Testis (tissue), 3 donors: ENCODE data around the gene MRS2. TPM values are rescaled to one million over a fixed set of nuclear protein-coding genes. Genes with fewer than 3 reads are reported as not detected.
"Not testable (repeated sequence)": the region's sequence is repeated elsewhere in the genome, so short reads cannot be mapped to it uniquely, and the experiment has no call there.

Experiments
- DNase-seq: peaks from one replicate; pipeline ENCODE4 v3.0.0-alpha.2; 2019
- H3K27ac ChIP-seq, 2 donors: fragments of 200-600 bp; sonication (generic); one replicate each; pipeline ENCODE4 v1.5.1; 2019
- H3K27me3 ChIP-seq: fragments of 200-600 bp; sonication (generic); one replicate; pipeline ENCODE4 v1.5.1; 2019
- H3K36me3 ChIP-seq: fragments of 200-600 bp; sonication (generic); one replicate; pipeline ENCODE4 v1.5.1; 2017; ENCODE audit warnings: low read depth; ENCODE audit errors: missing control alignments
- H3K4me1 ChIP-seq: fragments of 200-600 bp; sonication (generic); one replicate; pipeline ENCODE4 v1.5.1; 2019
- H3K4me3 ChIP-seq, 2 donors: fragments of 200-600 bp; sonication (generic); one replicate each; pipeline ENCODE4 v1.5.1; 2017 to 2019
- H3K9me3 ChIP-seq: fragments of 200-600 bp; sonication (generic); one replicate; pipeline ENCODE4 v1.5.1; 2017
- POLR2A ChIP-seq: fragments of 450-650 bp; IDR thresholded peaks from one replicate; pipeline ENCODE4 v1.6.1; 2017; ENCODE audit warnings: antibody characterized with exemption, mild to moderate bottlenecking, moderate library complexity
- WGBS, 2 donors: methylation state at CpG; one replicate each; pipeline ENCODE4 v1.1.5; 2018; 5-methylcytosine and 5-hydroxymethylcytosine counted together
- intact Hi-C: fragments of 100-400 bp; cut with DNase I; formaldehyde crosslinking; loops from one replicate; pipeline ENCODE4 v1.15.1; 2023; ENCODE audit warnings: low total_unique reads
- polyA plus RNA-seq: library from polyadenylated mRNA; stranded (reverse); fragments of 350-450 nt; fragmentation: Illumina TruSeq; extraction: RNeasy Lipid Tissue Mini Kit (QIAGEN cat#74804); gene quantifications from one replicate; pipeline ENCODE4 v1.2.3, GENCODE V29; 2014; ENCODE audit warnings: low read depth, low replicate concordance; ENCODE audit not compliant: insufficient read depth
- total RNA-seq, 2 donors: library from RNA; depleted of rRNA; stranded (reverse); fragments of >200 nt; gene quantifications; one replicate each; pipeline ENCODE4 v1.2.3, GENCODE V29; 2016
- TF ChIP-seq, protein P1 (sequence below), 3 experiments: fragments of 450-650 bp in 2 of 3; fragments of 200-600 bp in 1 of 3; sonication (generic) in 1 of 3; IDR thresholded peaks; one replicate each; pipeline ENCODE4 v1.5.1; 2016 to 2019; ENCODE audit warnings: antibody characterized with exemption in 3 of 3, mild to moderate bottlenecking in 2 of 3, moderate library complexity in 1 of 3

MRS2 gene
- total and polyA plus RNA-seq, 3 donors from 2014 or later, result 16.6 to 27.6 (median 27.2) TPM

DNA sequence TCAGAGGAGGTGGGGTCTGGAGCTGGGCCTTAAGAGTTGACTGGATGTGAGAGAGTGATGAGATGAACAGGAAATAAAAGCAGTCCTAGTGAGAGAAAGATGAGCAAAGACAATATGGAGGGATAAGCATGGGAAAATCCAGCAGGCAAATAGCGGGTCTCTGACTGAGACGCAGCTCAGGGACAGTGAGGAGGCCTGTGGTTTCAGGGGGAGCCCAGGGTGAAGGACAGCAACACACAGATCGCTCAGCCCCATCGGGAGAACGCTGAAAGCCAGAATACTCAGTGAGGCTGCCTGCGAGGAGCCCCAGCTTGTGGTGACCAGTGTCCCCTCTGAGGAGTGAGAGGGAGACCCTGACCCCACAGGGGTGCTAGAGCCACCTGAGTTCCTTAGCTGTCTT is 28.1 kb upstream of the MRS2 start:
- H3K4me1 ChIP-seq, result no peaks in the 10 kb centered on the region
- H3K4me3 ChIP-seq, result no peak overlapping the region
- DNase-seq, result no peak
- H3K9me3 ChIP-seq, result no peaks in the 10 kb centered on the region
- intact Hi-C loops, result no loop called here
- H3K27me3 ChIP-seq, result no peaks in the 10 kb centered on the region
- no peaks in the 10 kb centered on the region for H3K36me3 ChIP-seq
- TF ChIP-seq, protein P1, sequence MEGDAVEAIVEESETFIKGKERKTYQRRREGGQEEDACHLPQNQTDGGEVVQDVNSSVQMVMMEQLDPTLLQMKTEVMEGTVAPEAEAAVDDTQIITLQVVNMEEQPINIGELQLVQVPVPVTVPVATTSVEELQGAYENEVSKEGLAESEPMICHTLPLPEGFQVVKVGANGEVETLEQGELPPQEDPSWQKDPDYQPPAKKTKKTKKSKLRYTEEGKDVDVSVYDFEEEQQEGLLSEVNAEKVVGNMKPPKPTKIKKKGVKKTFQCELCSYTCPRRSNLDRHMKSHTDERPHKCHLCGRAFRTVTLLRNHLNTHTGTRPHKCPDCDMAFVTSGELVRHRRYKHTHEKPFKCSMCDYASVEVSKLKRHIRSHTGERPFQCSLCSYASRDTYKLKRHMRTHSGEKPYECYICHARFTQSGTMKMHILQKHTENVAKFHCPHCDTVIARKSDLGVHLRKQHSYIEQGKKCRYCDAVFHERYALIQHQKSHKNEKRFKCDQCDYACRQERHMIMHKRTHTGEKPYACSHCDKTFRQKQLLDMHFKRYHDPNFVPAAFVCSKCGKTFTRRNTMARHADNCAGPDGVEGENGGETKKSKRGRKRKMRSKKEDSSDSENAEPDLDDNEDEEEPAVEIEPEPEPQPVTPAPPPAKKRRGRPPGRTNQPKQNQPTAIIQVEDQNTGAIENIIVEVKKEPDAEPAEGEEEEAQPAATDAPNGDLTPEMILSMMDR (IDR thresholded peaks at IDR 0.05), result no peak
- no peak for TF ChIP-seq POLR2A
- WGBS, 2 donors, result 75 to 87% methylated on average over 6 of the region's 6 CpGs
- H3K27ac ChIP-seq, result no peak overlapping the region

DNA sequence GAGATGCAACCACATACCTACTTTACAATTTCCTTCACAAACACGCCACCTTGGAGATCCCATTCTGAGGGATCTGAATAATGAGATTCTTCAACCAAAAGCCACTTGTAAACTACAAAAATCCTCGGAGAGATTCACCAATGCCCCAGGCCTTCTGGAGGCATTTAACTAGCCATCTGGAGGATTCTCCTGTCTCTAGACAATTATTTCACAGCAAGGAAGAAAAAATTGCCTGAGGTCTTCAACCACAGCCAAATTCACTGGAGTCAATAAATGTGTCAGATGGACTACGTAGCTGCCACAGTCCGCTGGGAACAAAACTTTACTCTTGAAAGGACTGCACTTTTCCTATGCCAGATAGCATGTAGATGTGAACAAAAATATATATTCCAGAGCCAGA is 25.9 kb upstream of the MRS2 start:
- H3K27me3 ChIP-seq, result no peaks in the 10 kb centered on the region
- no peak for TF ChIP-seq POLR2A
- TF ChIP-seq, protein P1 (IDR thresholded peaks at IDR 0.05), result no peak
- 51 to 70% methylated on average over 4 of the region's 4 CpGs for WGBS, 2 donors
- H3K27ac ChIP-seq, result no peak overlapping the region
- intact Hi-C loops, result no loop called here
- no peaks in the 10 kb centered on the region for H3K9me3 ChIP-seq
- H3K4me1 ChIP-seq, result no peaks in the 10 kb centered on the region
- no peak for DNase-seq
- H3K36me3 ChIP-seq, result no peaks in the 10 kb centered on the region
- no peak overlapping the region for H3K4me3 ChIP-seq

DNA sequence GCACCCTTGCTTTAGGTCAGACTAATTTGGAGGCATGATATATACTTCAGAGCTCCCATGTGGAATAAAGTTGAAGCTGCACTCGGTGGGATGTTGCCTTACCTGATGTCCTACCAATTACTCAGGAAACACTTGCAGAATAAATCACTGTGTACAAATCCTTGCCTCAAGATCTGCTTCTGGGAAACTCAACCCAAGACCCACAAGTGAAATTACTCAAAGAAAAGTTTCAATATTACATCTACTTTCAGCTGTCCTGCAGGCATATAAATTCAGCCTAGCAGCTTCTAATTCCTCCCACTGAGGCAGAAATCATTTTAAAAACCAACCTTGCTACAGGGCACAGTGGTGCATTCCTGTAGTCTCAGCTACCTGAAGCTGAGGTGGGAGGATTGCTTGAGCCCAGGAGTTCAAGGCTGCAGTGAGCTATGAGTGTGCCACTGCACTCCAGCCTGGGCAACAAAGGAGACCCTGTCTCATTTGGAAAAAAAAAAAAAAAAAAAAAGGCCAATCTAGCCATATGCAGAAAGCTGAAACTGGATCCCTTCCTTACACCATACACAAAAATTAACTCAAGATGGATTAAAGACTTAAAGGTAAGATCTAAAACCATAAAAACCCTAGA is 24.2 kb upstream of the MRS2 start:
- H3K4me1 ChIP-seq, result no peaks in the 10 kb centered on the region
- 73 to 92% methylated on average over 1 of the region's 1 CpG for WGBS, 2 donors
- no peak overlapping the region for H3K27ac ChIP-seq
- H3K9me3 ChIP-seq, result no peaks in the 10 kb centered on the region
- H3K36me3 ChIP-seq, result no peaks in the 10 kb centered on the region
- no peak overlapping the region for H3K4me3 ChIP-seq
- DNase-seq, result no peak
- no peaks in the 10 kb centered on the region for H3K27me3 ChIP-seq
- intact Hi-C loops, result no loop called here
- no peak for TF ChIP-seq POLR2A
- TF ChIP-seq, protein P1 (IDR thresholded peaks at IDR 0.05), result no peak

DNA sequence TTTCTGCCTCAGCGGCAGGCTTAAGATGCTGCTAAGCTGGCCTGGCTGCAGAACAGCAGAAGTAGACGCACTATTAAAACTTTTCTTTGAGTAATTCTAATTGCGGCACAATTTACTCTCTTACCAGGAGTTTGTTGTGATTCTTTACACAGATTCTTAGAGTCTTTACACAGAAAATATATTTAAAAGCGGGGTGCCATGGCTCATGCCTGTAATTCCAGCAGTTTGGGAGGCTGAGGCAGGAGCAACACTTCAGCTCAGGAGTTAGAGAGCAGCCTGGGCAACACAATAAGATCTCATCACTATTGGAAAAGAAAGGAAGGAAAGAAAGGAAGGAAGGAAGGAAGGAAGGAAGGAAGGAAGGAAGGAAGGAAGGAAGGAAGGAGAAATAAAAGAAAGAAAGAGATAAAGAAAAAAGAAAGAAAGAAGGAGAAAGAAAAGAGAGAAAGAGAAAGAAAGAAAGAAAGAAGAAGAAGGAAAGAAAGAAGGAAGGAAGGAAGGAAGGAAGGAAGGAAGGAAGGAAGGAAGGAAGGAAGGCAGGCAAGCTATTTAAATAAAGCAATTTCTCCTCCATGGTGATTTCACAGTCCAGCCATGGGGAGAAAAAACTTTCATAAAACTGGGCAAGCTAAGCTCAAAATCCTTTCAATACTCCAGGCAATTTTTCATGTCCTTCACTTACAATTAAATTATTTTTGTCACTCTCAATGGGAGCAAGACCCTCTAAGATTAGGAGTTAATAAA is 21.1 kb upstream of the MRS2 start:
- Histone ChIP-seq H3K27ac (no peak overlapping the region), H3K9me3 (no peaks in the 10 kb centered on the region), H3K36me3 (no peaks in the 10 kb centered on the region), H3K4me1 (no peaks in the 10 kb centered on the region), H3K27me3 (no peaks in the 10 kb centered on the region), H3K4me3 (no peak overlapping the region)
- no peak for DNase-seq
- intact Hi-C loops, result no loop called here
- 88 to 95% methylated on average over 4 of the region's 4 CpGs for WGBS, 2 donors
- TF ChIP-seq, protein P1 (IDR thresholded peaks at IDR 0.05), result no peak
- TF ChIP-seq POLR2A, result no peak

DNA sequence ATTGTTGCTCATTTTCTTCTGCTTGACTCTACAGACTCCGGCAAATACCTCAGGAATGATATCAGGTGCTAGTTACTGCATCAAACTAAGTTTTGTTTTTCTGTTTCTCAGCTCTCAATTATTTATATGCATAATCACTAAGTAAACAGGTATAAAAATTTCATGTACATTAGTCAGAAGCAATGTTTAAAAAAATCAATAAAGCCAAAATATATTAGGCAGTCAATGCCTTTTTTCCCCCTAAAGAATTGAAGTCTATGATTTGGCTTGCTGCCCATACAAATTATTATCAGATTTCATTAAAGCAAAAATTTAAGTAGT is 20.6 kb upstream of the MRS2 start:
- WGBS, 2 donors, result 86 to 97% methylated on average over 1 of the region's 1 CpG
- no peak for DNase-seq
- intact Hi-C loops, result no loop called here

DNA sequence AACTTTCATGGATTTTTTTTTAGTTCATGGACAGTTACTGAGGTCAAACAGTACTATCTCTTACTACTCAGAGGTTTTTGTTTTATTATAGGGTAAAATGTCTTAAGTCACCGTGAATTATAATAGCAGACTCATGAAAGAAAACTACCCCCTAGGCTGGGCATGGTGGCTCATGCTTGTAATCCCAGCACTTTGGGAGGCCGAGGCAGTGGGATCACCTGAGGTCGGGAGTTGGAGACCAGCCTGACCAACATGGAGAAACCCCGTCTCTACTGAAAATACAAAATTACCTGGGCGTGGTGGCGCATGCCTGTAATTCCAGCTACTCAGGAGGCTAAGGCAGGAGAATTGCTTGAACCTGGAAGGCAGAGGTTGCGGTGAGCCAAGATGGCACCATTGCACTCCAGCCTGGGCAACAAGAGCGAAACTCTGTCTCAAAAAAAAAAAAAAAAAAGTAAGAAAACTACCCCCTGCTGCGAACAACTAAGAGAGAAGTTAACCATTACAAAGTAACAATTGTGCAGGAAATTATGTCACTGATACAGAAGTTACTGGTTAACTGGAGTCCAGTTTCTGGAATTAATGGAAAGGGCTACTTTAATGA is 19.7 kb upstream of the MRS2 start:
- DNase-seq, result not testable (repeated sequence)

More for the DNA sequence above, 20.6 kb upstream of the MRS2 start:
- no peaks in the 10 kb centered on the region for H3K36me3 ChIP-seq
- H3K4me3 ChIP-seq, result no peak overlapping the region
- no peaks in the 10 kb centered on the region for H3K4me1 ChIP-seq
- TF ChIP-seq, protein P1 (IDR thresholded peaks at IDR 0.05), result no peak
- TF ChIP-seq POLR2A, result no peak
- no peak overlapping the region for H3K27ac ChIP-seq
- H3K27me3 ChIP-seq, result no peaks in the 10 kb centered on the region
- H3K9me3 ChIP-seq, result no peaks in the 10 kb centered on the region

More for the DNA sequence above, 19.7 kb upstream of the MRS2 start:
- H3K4me1 ChIP-seq, H3K36me3 ChIP-seq, H3K9me3 ChIP-seq, H3K27ac ChIP-seq, H3K4me3 ChIP-seq, H3K27me3 ChIP-seq, intact Hi-C loops: not testable (repeated sequence)
- WGBS, 2 donors, result 83 to 85% methylated on average over 9 of the region's 9 CpGs
